H1 (cell line): ENCODE measurements around the gene TRIM68. TPM values are rescaled to one million over a fixed set of nuclear protein-coding genes. Genes with fewer than 3 reads are reported as not detected.

Experiments
- CTCF ChIA-PET: fragments of 300-600 bp; sonication (Branson Sonifier 250); formaldehyde crosslinking; loops from one replicate; lab custom pipeline; 2021; ENCODE audit not compliant: partially characterized antibody; lab: Charles Lee
- POLR2A ChIA-PET: fragments of 300-600 bp; sonication (Branson Sonifier 250); formaldehyde crosslinking; loops from one replicate; lab custom pipeline; 2021; ENCODE audit warnings: inconsistent platforms; ENCODE audit not compliant: partially characterized antibody; lab: Charles Lee
- DNase-seq, 2 experiments: peaks; one replicate each; pipeline versions ENCODE4 v3.0.0 to v3.0.0-alpha.2; 2010 to 2022; ENCODE audit warnings: low spot score in 2 of 2, low read depth in 1 of 2, mixed read lengths in 1 of 2
- FAIRE-seq: peaks from 2 replicates; lab custom pipeline; 2011; peaks lifted over from hg19 to GRCh38; lab: Jason Lieb, UNC
- H2AFZ ChIP-seq: 2 replicates; pipeline ENCODE4 v1.8.1; 2012; ENCODE audit warnings: low read length, inconsistent platforms
- H2AK5ac ChIP-seq: 2 replicates; pipeline ENCODE4 v1.6.1; 2013; ENCODE audit warnings: low read depth, low read length
- H2BK120ac ChIP-seq: replicated peaks from 2 replicates; pipeline ENCODE3; 2013; ENCODE audit warnings: low read depth, low read length, inconsistent platforms
- H2BK12ac ChIP-seq: 2 replicates; pipeline ENCODE4 v1.6.1; 2013; ENCODE audit warnings: low read depth, low read length
- H2BK15ac ChIP-seq: 2 replicates; pipeline ENCODE4 v1.6.1; 2013; ENCODE audit warnings: low read length
- H2BK20ac ChIP-seq: 2 replicates; pipeline ENCODE4 v1.6.1; 2013; ENCODE audit warnings: low read length
- H2BK5ac ChIP-seq: 2 replicates; pipeline ENCODE4 v1.6.1; 2013; ENCODE audit warnings: low read depth, low read length
- H3K14ac ChIP-seq: 2 replicates; pipeline ENCODE4 v1.6.1; 2013; ENCODE audit warnings: inconsistent platforms; ENCODE audit not compliant: insufficient read length
- H3K18ac ChIP-seq: 2 replicates; pipeline ENCODE4 v1.6.1; 2013; ENCODE audit warnings: low read length; ENCODE audit errors: extremely low read depth
- H3K23ac ChIP-seq: 2 replicates; pipeline ENCODE4 v1.6.1; 2013; ENCODE audit warnings: inconsistent platforms; ENCODE audit not compliant: insufficient read length
- H3K23me2 ChIP-seq: 2 replicates; pipeline ENCODE4 v1.6.1; 2013; ENCODE audit warnings: low read depth, low read length
- H3K27ac ChIP-seq: 2 replicates; pipeline ENCODE4 v1.6.1; 2011; ENCODE audit warnings: low read depth, low read length, inconsistent platforms
- H3K27me3 ChIP-seq, 4 experiments: replicated peaks in 1 of 4; 1 replicate in 1 of 4; 2 replicates in 3 of 4; pipeline versions ENCODE4 v1.6.1 to v1.8.1; 2011 to 2013; ENCODE audit warnings: low read length in 3 of 4, mild to moderate bottlenecking in 3 of 4, inconsistent platforms in 2 of 4, mixed read lengths in 2 of 4, moderate library complexity in 1 of 4; ENCODE audit not compliant: control insufficient read depth in 3 of 4, insufficient read depth in 3 of 4; ENCODE audit errors: extremely low read depth in 1 of 4
- H3K36me3 ChIP-seq, 4 experiments: 2 replicates each; pipeline versions ENCODE4 v1.6.1 to v1.8.1; 2011 to 2013; ENCODE audit warnings: mild to moderate bottlenecking in 4 of 4, low read length in 3 of 4, moderate library complexity in 2 of 4, control low read depth in 1 of 4, inconsistent platforms in 1 of 4; ENCODE audit not compliant: insufficient read depth in 4 of 4, control insufficient read depth in 2 of 4
- H3K4ac ChIP-seq: replicated peaks from 2 replicates; pipeline ENCODE3; 2013; ENCODE audit warnings: low read length, low read depth, mixed read lengths, inconsistent platforms; ENCODE audit not compliant: insufficient read length
- H3K4me1 ChIP-seq, 4 experiments: replicated peaks in 1 of 4; 1 replicate in 1 of 4; 2 replicates in 3 of 4; pipeline versions ENCODE4 v1.6.1 to v1.8.1; 2011 to 2013; ENCODE audit warnings: low read length in 3 of 4, inconsistent platforms in 2 of 4, mixed read lengths in 1 of 4; ENCODE audit not compliant: insufficient read depth in 4 of 4, control insufficient read depth in 3 of 4
- H3K4me2 ChIP-seq, 2 experiments: 2 replicates each; pipeline versions ENCODE4 v1.6.1 to v1.8.1; 2011 to 2013; ENCODE audit warnings: low read depth in 2 of 2, low read length in 2 of 2, control low read depth in 1 of 2, inconsistent platforms in 1 of 2, mild to moderate bottlenecking in 1 of 2; ENCODE audit not compliant: insufficient read depth in 1 of 2
- H3K4me3 ChIP-seq, 4 experiments: fragments of 200-600, 300-600 bp in 1 of 4; sonication (generic), shearing (Covaris generic), sonication (Bioruptor Twin) in 1 of 4; 2 replicates each; pipeline versions ENCODE4 v1.5.1 to v1.8.1; 2011 to 2016; ENCODE audit warnings: low read length in 4 of 4, low read depth in 3 of 4, control low read depth in 2 of 4, inconsistent platforms in 2 of 4, mild to moderate bottlenecking in 2 of 4, mixed read lengths in 1 of 4, moderate library complexity in 1 of 4; ENCODE audit not compliant: insufficient read depth in 2 of 4; ENCODE audit errors: extremely low read depth in 1 of 4
- H3K56ac ChIP-seq: replicated peaks from 2 replicates; pipeline ENCODE3; 2013; ENCODE audit warnings: low read depth, mild to moderate bottlenecking, mixed read lengths, low read length, inconsistent platforms; ENCODE audit not compliant: insufficient read length
- H3K79me1 ChIP-seq: 2 replicates; pipeline ENCODE4 v1.6.1; 2013; ENCODE audit warnings: low read depth, low read length, control low read depth
- H3K79me2 ChIP-seq, 2 experiments: 2 replicates each; pipeline versions ENCODE4 v1.6.1 to v1.8.1; 2012 to 2013; ENCODE audit warnings: low read length in 2 of 2, mild to moderate bottlenecking in 2 of 2, inconsistent platforms in 1 of 2; ENCODE audit not compliant: insufficient read depth in 2 of 2, control insufficient read depth in 1 of 2
- H3K9ac ChIP-seq, 4 experiments: replicated peaks in 1 of 4; 1 replicate in 1 of 4; 2 replicates in 3 of 4; pipeline versions ENCODE4 v1.6.1 to v1.8.1; 2011 to 2013; ENCODE audit warnings: low read depth in 3 of 4, low read length in 3 of 4, control low read depth in 2 of 4, mild to moderate bottlenecking in 2 of 4, moderate library complexity in 2 of 4, inconsistent platforms in 1 of 4; ENCODE audit errors: extremely low read depth in 1 of 4
- H3K9me3 ChIP-seq, 2 experiments: 2 replicates each; pipeline versions ENCODE4 v1.6.1 to v1.8.1; 2012 to 2013; ENCODE audit warnings: mild to moderate bottlenecking in 2 of 2, moderate library complexity in 2 of 2, control low read depth in 1 of 2, inconsistent platforms in 1 of 2, low read depth in 1 of 2, low read length in 1 of 2, mixed read lengths in 1 of 2; ENCODE audit not compliant: insufficient read depth in 2 of 2
- H4K20me1 ChIP-seq, 2 experiments: replicated peaks in 1 of 2; 2 replicates each; pipeline versions ENCODE3 to v1.8.1; 2011 to 2013; ENCODE audit warnings: inconsistent platforms in 2 of 2, low read length in 2 of 2, mild to moderate bottlenecking in 1 of 2; ENCODE audit not compliant: insufficient read depth in 2 of 2, control insufficient read depth in 1 of 2
- H4K5ac ChIP-seq: 2 replicates; pipeline ENCODE4 v1.6.1; 2013; ENCODE audit warnings: low read length, low read depth, mixed read lengths, inconsistent platforms; ENCODE audit not compliant: insufficient read length
- H4K8ac ChIP-seq: 2 replicates; pipeline ENCODE4 v1.8.0; 2013; ENCODE audit warnings: mild to moderate bottlenecking, moderate library complexity, low read length, inconsistent platforms; ENCODE audit not compliant: insufficient read depth; ENCODE audit errors: extremely low read depth
- H4K91ac ChIP-seq: replicated peaks from 2 replicates; pipeline ENCODE3; 2013; ENCODE audit warnings: low read length, mixed read lengths, inconsistent platforms; ENCODE audit not compliant: insufficient read length
- ASH2L ChIP-seq: fragments of 200-600, 300-600 bp; sonication (generic); IDR thresholded peaks from one replicate; pipeline ENCODE4 v1.7.1; 2017; ENCODE audit warnings: low read length
- BACH1 ChIP-seq: IDR thresholded peaks from 2 replicates; pipeline ENCODE4 v1.6.1; 2012; ENCODE audit warnings: low read length, improper control_type of control experiment
- BCL11A ChIP-seq, 2 experiments: IDR thresholded peaks; one replicate each; pipeline ENCODE4 v1.6.1; 2011; ENCODE audit warnings: low read depth in 2 of 2, low read length in 2 of 2, mild to moderate bottlenecking in 2 of 2
- CTBP2 ChIP-seq: IDR thresholded peaks from 2 replicates; pipeline ENCODE4 v1.7.0; 2011; ENCODE audit warnings: borderline replicate concordance, mild to moderate bottlenecking, moderate library complexity, mixed read lengths, low read length; ENCODE audit not compliant: insufficient read depth, insufficient read length
- FOSL1 ChIP-seq: IDR thresholded peaks from 2 replicates; pipeline ENCODE4 v1.6.1; 2011; ENCODE audit warnings: mild to moderate bottlenecking, low read depth, low read length, moderate library complexity; ENCODE audit not compliant: insufficient read depth
- GABPA ChIP-seq: IDR thresholded peaks from 2 replicates; pipeline ENCODE4 v1.6.1; 2011; ENCODE audit warnings: mild to moderate bottlenecking, low read length, moderate library complexity, borderline replicate concordance; ENCODE audit not compliant: insufficient read depth
- JUN ChIP-seq: IDR thresholded peaks from 2 replicates; pipeline ENCODE4 v1.6.1; 2011; ENCODE audit warnings: low read depth, mild to moderate bottlenecking, improper control_type of control experiment, low read length
- JUND ChIP-seq: IDR thresholded peaks from 2 replicates; pipeline ENCODE4 v1.6.1; 2011; ENCODE audit warnings: mild to moderate bottlenecking, improper control_type of control experiment, low read length
- KDM5A ChIP-seq: fragments of 200-600 bp; IDR thresholded peaks from 2 replicates; pipeline ENCODE4 v1.7.1; 2012; ENCODE audit warnings: mild to moderate bottlenecking, low read length, inconsistent platforms, mixed read lengths
- POLR2AphosphoS5 ChIP-seq: IDR thresholded peaks from 2 replicates; pipeline ENCODE4 v1.6.1; 2011; ENCODE audit warnings: low read depth, low read length
- POU5F1 ChIP-seq: IDR thresholded peaks from 2 replicates; pipeline ENCODE4 v1.6.1; 2011; ENCODE audit warnings: low read depth, mild to moderate bottlenecking, low read length, moderate library complexity
- TAF7 ChIP-seq: optimal IDR thresholded peaks from 2 replicates; pipeline ENCODE3; 2011; ENCODE audit warnings: low read depth, mild to moderate bottlenecking, inconsistent platforms, low read length, moderate library complexity, borderline replicate concordance
- TEAD4 ChIP-seq: IDR thresholded peaks from 2 replicates; pipeline ENCODE4 v1.6.1; 2012; ENCODE audit warnings: low read depth, low read length, inconsistent platforms, mixed read lengths
- ZNF274 ChIP-seq: IDR thresholded peaks from 2 replicates; pipeline ENCODE4 v1.7.0; 2012; ENCODE audit warnings: low read length, borderline replicate concordance; ENCODE audit errors: extremely low read depth
- WGBS, 2 experiments: shearing (Covaris generic) in 1 of 2; methylation state at CpG; one replicate each; pipeline versions ENCODE4 v1.1.6 to v1.1.7; 2013 to 2015; ENCODE audit warnings: low lambda C conversion rate in 2 of 2, mixed read lengths in 2 of 2, inconsistent platforms in 1 of 2, low coverage in 1 of 2, missing lambda C conversion rate in 1 of 2; ENCODE audit not compliant: insufficient replicate concordance in 2 of 2, insufficient coverage in 1 of 2, insufficient read length in 1 of 2; ENCODE audit errors: extremely low coverage in 1 of 2, missing lambda C conversion rate in 1 of 2; 5-methylcytosine and 5-hydroxymethylcytosine counted together
- polyA plus RNA-seq, 7 experiments: library from polyadenylated mRNA; depleted of rRNA in 3 of 7; stranded (reverse) in 5 of 7; unstranded in 2 of 7; fragments of >200 nt in 5 of 7; fragments of 200-250 nt in 2 of 7; gene quantifications; 1 replicate in 5 of 7; 2 replicates in 1 of 7; 4 replicates in 1 of 7; pipeline versions ENCODE4 v1.2.1 to v1.2.3, GENCODE V29; 2011 to 2013; ENCODE audit warnings: missing spikeins in 2 of 7, mixed read lengths in 2 of 7
- total RNA-seq: library from RNA; stranded (reverse); fragmentation: NEBNext Ultra II Directional; extraction: Animal tissue kit (Norgen Biotek cat#: 25700); gene quantifications from 2 replicates; pipeline ENCODE4 v1.2.1, GENCODE V29; 2021
- TF ChIP-seq, protein P1 (sequence below): IDR thresholded peaks from 2 replicates; pipeline ENCODE4 v1.6.1; 2012; ENCODE audit warnings: inconsistent platforms

TRIM68 gene
- total and polyA plus RNA-seq, 2 of the 8 experiments (the other 6 are each of a cell fraction or from before 2014, with no cell fraction given), result 3.4 to 5.7 TPM

DNA sequence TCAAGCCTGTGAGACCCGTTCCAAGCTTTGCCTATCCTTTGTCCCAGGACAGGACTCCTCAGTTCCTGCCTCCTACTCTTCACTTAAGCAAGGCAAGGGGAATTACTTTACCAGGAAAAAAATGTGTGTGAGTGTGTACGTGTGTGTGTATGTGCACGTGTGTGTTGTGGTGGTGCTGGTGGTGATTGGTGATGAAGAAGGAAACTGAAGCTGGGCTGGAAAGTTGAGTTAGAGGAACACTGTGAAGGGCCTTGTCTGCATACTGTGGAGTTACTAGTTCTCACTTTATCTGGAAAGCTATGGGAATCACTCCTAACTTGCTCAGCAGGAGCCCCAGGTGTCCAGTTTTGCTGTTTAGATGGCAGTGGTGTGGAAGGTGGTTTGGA lies 29.6 kb upstream of the TRIM68 start:
- POLR2A ChIA-PET, result no interaction called here
- Histone ChIP-seq H3K36me3 (no peaks in the 10 kb centered on the region), H3K18ac (no peak overlapping the region), H4K5ac (no peak overlapping the region), H3K4ac (no peak overlapping the region), H2BK15ac (no peak overlapping the region), H3K56ac (no peak overlapping the region), H2BK5ac (no peak overlapping the region), H3K14ac (no peak overlapping the region), H3K4me3 (no peak overlapping the region), H3K23ac (no peak overlapping the region), H2AK5ac (no peak overlapping the region), H3K4me1 (no peaks in the 10 kb centered on the region), H3K79me1 (no peaks in the 10 kb centered on the region), H3K9ac (no peak overlapping the region), H2BK20ac (no peak overlapping the region), H3K23me2 (no peaks in the 10 kb centered on the region), H3K9me3 (no peaks in the 10 kb centered on the region; a peak in 1 of 4 replicates), H3K79me2 (no peaks in the 10 kb centered on the region), H3K4me2 (0 out of 4 replicates have a peak overlapping the region, but pooled peaks of 1 of the 2 experiments have one; percentile 3), H3K27me3 (peaks cover 0 to 7% (median 4%) of the 10 kb centered on the region in 4 experiments; a peak in 5 of 7 replicates), H4K20me1 (no peaks in the 10 kb centered on the region), H4K8ac (no peak overlapping the region), H2BK12ac (no peak overlapping the region), H3K27ac (no peak overlapping the region), H2AFZ (no peak overlapping the region), H2BK120ac (no peak overlapping the region), H4K91ac (no peak overlapping the region)
- TF ChIP-seq BCL11A (IDR thresholded peaks at IDR 0.05; ENCODE audit: low read depth in 2 of 2, low read length in 2 of 2), result no peak
- no peak for TF ChIP-seq CTBP2
- no peak for TF ChIP-seq POU5F1
- TF ChIP-seq GABPA, result no peak
- no peak for TF ChIP-seq JUN
- TF ChIP-seq ZNF274, result no peak
- no peak for TF ChIP-seq KDM5A
- no peak for TF ChIP-seq TAF7
- TF ChIP-seq ASH2L, result no peak
- TF ChIP-seq, protein P1, sequence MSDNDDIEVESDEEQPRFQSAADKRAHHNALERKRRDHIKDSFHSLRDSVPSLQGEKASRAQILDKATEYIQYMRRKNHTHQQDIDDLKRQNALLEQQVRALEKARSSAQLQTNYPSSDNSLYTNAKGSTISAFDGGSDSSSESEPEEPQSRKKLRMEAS, result no peak
- no peak for TF ChIP-seq JUND
- no peak for TF ChIP-seq TEAD4
- TF ChIP-seq FOSL1, result no peak
- TF ChIP-seq BACH1, result no peak
- no peak for TF ChIP-seq POLR2AphosphoS5
- CTCF ChIA-PET, result interaction anchor here (0.6 to 5.2 kb wide), 49 partner anchors 10 to 1254 kb away, joined by 3 to 83 read pairs (median 5); partner anchors contain the start of gene MMP26
- FAIRE-seq (no peak), DNase-seq (no peak)
- 94% methylated on average over 3 of the region's 3 CpGs; no CpG with 5 or more reads in 1 of the 2 experiments for WGBS, 2 experiments
